Left renal cortex interstitium (tissue), 4 donors: ENCODE measurements around the gene ZNF397. TPM values are rescaled to one million over a fixed set of nuclear protein-coding genes. Genes with fewer than 3 reads are reported as not detected.
"Not testable (repeated sequence)": the region's sequence is repeated elsewhere in the genome, so short reads cannot be mapped to it uniquely, and the experiment has no call there.

Source experiments
- DNase-seq, 4 donors: peaks; one replicate each; pipeline ENCODE4 v3.0.0-alpha.2; 2013; ENCODE audit warnings: low read depth in 4 of 4, low spot score in 2 of 4, missing footprints in 1 of 4
- polyA plus RNA-seq, 4 donors: library from polyadenylated mRNA; unstranded; fragments of 120-200 nt; gene quantifications; one replicate each; pipeline ENCODE4 v1.2.1, GENCODE V29; 2013; ENCODE audit not compliant: insufficient read length in 4 of 4

ZNF397 gene
- polyA plus RNA-seq = 10 to 100 TPM; 40.3 to 90.2 (median 61.0) TPM

DNA sequence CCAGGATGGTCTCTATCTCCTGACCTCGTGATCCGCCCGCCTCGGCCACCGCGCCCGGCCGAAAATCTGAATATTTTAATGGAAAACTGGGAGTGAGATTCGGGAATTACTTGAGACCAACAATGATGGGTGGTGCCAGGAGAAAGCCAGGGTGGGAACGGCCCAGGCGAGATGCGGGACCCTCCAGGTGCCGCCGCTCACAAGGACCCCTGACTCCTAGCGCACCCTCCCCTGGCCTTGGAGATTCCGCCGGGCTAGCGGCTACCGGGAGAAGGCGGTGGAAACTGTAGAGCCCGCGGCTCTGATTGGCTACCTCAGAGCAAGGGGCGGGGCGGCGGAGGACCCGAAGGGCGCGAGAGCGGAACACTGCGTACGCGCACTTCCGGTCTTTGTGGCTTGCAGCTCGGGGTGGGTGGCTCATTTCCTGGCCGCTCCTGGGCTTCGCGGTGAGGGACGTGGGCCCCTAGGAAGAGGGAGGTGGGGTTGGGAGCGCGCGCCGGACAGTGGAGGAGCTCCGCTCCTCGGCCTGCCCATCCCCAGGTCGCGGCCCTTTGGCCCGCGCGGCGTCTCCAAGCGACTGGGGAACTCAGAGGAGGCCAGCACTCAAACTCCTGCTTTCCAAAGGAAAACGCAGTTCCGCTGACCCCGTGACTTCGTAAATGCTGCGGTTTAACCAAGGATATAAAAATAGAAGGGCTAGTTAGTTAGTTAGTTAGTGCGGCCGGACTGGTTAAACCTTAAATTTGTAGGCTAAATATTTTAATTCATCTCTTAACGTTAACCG, at the start of gene ZNF397:
ZNF397 (plus strand) TSS at position 371 of the 784 bp plus-strand sequence. CDS start 1,437 bp downstream, outside the sequence.
- peak; percentile 78 to 94 (median 92) for DNase-seq

DNA sequence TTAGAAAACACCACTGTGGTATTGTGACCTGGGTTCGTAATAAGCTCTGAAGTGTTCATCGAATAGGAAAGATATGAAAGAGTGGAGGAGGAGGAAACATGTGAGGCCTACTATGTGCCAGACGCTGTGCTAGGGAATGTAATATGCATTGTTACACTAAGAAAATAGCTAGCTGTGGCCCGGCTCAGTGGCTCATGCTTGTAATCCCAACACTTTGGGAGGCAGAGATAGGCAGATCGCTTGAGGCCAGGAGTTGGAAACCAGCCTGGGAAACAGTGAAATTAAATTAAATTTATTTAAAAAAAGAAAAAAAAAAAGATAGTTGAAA, 49.2 kb upstream of the ZNF397 start:
- no peak for DNase-seq

DNA sequence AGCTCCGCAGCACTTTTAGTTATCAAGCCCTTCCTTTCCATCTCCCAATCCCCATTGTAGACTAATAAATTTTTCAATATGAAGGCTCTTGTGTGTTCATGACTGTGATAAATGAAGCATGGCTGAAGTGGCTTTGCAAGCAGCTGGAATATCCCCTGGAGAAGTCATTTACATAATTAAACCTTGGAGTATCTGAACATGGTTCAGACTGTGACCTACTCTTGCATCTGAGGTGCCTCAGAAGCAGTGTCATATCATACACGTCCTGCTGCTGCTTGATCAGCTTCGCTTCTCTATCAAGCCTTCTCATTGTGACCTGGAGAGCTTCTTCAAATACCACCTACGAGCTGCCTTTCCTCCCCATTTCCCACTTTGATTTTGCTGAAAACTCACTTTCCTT, 48.4 kb upstream of the ZNF397 start:
- no peak for DNase-seq

DNA sequence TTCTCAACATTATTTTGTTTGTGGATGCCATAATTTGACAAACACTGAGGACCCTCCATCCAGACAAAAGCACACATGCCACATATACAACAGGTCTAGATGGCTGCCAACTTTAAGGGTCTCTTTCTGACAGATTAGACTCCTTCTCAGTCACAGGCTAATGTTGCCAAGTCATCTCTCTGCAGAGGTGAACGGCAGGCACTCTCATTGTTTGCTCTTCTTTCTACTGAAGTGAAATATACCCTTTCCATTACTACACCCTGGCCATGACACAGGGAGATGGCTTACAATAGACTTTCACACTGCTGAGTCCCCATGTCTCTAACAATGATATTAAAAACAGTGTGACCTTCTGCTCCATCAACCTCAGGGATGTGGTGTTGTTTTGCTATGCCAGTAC, 47.5 kb upstream of the ZNF397 start:
- DNase-seq = no peak

DNA sequence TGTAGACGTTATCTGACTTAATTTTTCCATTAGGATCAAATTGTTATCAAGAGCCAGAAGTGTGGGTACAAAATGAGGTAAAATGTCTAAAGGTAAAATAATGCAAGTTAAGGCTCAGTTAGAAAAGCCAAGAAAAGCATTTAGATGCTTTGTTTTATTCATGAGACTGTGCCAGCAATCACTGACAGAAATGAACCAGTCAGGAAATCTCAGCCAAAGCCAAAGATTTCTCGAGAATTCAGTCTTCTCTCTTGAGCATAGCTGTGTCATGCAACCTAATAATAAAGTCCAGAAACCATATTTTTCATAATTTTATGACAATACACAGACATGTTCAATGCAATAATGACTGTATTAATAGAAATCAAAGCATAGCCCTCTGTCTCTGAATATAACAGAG, 43.5 kb upstream of the ZNF397 start:
- no peak for DNase-seq

DNA sequence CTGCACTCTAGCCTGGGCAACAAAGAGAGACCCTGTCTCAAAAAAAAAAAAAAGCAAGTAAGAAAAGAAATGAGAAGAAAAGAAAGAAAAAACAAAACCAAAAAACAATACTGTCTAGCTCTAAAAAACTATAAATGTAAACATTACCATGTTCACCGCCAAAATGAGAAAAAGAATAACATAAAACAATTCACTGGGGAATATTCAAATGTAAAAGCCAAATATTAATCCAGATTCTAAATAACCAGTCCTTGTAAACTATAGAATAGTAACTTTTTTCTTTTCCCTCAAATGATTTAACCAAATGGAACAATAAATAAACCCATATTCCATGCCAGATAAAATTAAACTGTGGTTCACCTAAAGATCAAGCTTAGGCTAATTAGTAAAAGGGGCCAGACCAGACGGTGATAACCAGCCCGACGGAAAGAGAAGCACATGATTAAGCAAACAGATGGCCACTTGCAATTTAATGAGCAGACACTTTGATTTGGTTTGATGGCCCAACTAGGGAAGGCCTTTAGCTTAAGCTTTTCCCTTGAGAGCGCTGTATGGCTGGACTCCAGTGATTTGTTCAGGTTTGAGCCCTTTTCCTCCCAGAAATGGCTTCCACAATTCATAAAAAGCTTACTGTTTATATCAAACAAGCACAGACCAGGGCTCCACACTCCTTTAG, 39.4 kb upstream of the ZNF397 start:
- DNase-seq = no peak

DNA sequence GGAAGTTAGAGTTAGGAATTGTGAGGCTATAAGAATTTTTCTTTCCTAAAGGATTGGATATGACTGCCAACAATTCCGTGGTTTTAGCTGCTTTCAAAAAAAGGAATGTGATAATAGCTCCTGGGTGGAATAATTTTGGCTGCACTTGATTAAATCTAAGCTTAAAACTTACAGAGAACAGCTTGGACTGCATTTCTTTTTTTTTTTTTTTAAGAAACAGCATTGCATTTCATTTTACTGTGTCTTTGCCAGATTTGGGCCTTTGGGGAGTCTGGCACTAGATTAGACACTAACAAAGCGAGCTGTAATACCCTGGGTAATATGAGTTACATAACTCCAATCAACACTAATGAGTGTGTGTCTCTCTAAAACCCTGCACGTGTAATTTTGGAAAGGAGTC, 37.8 kb upstream of the ZNF397 start:
- no peak for DNase-seq

DNA sequence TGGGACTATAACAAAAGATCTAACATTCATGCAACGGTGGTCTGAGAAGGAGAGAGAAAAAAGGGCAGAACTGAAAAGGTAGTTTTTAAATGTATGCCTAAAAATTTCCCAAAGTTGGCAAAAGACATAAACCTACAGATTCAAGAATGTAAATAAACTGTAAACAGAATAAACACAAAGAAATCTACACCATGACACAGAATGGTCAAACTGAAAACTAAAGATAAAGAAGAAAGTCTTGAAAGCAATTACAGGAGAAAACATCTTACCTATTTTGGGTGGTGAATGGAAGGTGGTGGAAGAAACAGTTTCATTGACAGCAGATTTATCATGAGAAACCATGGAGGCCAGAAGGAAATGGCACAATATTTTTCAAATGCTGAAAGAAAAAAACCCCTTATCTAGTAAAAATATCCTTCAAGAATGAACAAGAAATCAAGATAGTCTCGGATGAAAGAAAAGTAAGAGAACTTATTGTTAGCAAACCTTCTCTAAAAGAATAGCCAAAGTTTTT, 35.6 kb upstream of the ZNF397 start:
- DNase-seq = no peak

DNA sequence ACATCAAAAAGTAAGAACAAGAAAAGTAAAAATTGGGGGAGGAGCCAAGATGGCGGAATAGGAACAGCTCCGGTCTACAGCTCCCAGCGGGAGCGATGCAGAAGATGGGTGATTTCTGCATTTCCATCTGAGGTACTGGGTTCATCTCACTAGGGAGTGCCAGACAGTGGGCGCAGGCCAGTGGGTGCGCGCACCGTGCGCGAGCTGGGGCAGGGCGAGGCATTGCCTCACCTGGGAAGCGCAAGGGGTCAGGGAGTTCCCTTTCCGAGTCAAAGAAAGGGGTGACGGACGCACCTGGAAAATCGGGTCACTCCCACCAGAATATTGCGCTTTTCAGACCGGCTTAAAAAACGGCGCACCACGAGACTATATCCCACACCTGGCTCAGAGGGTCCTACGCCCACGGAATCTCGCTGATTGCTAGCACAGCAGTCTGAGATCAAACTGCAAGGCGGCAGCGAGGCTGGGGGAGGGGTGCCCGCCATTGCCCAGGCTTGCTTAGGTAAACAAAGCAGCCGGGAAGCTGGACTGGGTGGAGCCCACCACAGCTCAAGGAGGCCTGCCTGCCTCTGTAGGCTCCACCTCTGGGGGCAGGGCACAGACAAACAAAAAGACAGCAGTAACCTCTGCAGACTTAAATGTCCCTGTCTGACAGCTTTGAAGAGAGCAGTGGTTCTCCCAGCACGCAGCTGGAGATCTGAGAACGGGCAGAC, 34.9 kb upstream of the ZNF397 start:
- DNase-seq = not testable (repeated sequence)

DNA sequence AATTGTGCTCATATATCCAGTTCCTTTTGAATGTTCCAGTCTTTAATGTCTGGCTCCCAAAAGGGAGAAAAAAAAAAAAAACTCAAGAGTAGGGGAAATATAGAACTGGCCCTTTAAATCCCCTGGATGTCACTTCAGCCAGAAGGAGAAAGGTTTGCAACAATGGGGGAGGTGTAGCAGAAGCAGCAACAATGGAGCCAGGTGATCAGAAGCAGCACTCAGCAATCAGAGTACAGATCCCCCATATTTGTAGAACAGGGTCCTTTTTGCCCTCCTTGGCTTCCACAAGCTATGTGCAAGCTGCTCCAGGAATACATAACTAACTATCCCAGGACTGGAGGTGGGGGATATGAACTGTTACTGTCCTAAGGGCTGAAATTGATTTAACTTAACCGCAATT, 25.8 kb upstream of the ZNF397 start:
- no peak for DNase-seq

DNA sequence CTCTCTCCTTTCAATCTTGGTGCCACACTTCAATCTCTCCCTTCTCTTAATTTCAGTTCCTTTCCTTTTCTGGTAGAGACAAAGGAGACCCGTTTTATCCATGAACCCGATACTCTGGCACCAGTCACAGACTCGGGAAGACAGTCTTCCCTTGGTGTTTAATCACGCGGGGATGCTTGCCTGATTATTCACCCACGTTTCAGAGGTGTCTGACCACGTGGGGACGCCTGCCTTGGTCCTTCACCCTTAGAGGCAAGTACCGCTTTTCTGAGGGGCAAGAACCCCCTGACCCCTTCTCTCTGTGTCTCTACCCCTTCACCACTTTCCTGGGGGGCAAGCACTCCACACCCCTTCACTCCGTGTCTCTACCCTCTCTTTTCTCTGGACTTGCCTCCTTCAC, 24.2 kb upstream of the ZNF397 start:
- DNase-seq = not testable (repeated sequence)

DNA sequence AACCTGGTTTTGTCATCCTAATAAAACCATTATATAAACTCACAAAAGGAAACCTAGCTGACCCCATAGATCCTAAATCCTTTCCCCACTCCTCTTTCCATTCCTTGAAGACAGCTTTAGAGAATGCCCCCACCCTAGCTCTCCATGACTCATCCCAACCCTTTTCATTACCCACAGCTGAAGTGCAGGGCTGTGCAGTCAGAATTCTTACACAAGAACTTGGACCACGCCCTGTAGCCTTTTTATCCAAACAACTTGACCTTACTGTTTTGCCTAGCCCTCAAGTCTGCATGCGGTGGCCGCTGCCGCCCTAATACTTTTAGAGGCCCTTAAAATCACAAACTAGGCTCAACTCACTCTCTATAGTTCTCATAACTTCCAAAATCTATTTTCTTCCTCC, 21.5 kb upstream of the ZNF397 start:
- DNase-seq = not testable (repeated sequence)

DNA sequence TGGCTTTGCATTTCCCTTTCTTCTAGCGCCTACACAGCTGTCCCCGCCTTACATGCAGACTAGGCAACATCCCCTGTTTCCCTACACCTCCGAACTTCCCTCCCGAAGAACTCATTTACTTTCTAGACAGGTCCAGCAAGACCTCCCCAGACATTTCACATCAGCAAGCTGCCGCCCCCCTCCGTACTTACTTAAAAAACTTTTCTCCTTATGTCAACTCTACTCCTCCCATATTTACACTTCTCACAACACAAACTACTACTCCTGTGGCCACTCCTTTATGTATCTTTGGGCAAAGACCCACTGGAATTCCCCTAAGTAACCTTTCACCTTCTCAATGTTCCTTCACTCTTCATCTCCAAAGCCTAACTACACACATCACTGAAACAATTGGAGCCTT, 20.4 kb upstream of the ZNF397 start:
- no peak for DNase-seq

DNA sequence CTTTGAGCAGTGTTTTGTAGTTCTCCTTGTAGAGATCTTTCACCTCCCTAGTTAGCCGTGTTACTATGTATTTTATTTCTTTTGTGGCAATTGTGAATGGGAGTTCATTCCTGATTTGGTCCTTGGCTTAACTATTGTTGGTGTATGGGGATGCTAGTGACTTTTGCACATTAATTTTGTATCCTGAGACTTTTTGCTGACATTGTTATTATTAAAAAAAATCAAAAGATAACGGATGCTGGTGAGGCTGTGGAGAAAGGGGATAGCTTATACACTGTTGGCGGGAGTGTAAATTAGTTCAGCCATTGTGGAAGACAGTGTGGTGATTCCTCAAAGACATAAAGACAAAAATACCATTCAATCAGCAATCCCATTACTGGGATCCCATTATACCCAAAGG, 17.0 kb upstream of the ZNF397 start:
- DNase-seq = no peak

DNA sequence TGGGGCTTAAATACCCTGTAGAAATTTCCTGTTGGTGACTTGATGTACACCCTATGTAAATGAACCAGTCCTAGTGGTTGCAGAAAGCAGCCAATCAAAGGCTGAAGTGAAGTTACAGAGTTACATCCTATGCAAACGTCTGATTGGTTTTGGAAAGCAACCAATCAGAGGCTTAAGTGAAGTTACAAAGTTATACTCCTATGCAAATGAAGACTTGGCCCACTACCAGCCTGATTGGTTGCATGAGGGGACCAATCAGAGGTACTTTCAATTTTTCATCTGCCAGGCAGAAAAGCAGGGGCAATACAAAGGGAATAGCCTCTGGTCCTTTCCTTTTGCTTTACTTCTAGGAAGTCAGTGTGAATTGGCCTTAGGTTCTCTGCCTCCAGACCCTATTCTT, 13.6 kb upstream of the ZNF397 start:
- DNase-seq = no peak

DNA sequence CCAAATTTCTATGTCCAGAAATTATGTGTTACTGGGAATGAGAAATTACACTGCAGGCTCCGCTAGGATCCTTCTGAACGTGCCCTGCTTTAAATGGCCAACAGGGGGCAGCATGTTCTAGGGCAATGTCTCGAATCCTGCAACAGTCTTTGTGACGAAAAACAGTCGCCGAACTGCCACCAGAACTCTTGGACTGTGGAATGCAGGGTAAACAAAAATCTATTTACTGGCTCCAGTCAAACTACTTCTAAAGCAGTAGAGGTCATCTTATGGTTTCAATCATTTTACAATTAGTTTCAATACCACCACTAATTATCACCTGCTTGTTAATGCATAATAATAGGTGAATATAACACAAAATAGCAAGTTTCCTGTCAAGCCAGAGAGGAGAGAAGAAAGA, 9.8 kb upstream of the ZNF397 start:
- peak; percentile 34 to 78 (median 53) for DNase-seq

DNA sequence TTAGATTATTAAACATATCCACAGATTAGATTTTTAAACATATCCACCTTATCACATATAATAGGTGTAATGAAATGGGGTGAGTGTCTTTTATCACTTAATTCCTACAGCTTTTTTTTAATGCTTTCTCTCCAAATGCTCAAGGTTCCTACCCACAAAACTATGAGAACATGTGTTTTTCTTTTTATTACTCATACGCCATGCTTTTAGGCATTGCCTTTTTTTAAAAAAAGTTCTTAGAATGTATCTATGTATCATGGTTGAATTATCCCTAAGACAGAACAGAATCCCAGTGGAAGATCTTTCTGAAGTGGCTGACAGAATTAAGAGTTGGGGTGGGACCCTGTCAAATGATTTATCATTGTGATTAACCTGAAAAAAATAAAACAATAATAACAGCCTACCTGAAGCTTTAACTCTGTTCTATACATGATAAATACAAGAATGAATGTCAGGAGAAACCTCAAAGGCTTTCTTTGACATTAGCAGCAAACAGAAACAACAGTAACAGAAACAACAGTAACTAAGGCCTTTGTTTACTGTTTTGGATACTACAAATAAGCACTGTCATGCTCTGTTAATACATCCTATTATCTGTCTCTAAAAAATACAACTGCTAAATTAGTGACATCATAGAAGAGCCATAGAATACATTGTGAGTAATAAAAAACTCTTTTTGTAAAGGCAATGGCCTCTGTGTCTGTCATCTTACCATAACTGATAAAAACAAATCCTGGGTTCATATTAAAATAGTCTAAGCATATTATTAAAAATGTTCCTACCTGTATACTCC, 4.1 kb upstream of the ZNF397 start:
- no peak for DNase-seq

DNA sequence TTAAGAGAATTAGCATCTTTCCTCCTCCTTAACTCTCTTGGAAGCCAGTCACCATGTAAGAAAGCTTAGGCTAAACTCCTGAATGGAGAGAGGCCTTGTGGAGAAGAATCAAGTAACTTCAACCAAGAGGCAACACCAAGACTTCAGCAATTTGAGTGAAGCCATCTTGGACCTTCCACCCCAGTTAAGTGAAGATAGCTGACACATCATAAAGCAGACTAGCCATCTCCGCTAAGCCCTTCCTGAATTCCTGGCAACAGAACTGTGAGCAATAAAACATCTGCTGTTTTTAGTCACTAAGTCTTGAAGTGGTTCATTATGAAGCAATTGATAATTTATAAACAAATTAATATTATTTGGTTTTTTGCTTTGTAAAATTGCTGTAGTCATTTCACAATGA, 1.5 kb upstream of the ZNF397 start:
- no peak for DNase-seq

DNA sequence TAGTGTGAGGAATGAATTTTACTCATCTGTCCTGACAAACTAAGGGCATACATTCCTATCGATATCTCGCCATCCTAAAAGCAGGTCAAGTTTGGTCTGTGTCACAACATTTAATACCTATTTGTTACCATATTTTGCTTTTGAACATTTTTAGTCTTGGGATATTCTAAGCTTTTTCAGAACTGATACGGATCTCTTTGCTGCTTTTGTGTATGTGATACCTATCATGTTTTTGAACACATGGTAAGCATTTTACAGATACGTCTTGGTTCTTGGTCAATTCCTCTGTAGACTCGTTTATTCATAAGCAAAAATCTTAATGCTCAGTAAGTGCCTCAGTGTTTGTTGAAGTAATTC, 592 bp downstream of the ZNF397 start:
- DNase-seq = peak in 2 of 4 donors; percentile 24 to 59

DNA sequence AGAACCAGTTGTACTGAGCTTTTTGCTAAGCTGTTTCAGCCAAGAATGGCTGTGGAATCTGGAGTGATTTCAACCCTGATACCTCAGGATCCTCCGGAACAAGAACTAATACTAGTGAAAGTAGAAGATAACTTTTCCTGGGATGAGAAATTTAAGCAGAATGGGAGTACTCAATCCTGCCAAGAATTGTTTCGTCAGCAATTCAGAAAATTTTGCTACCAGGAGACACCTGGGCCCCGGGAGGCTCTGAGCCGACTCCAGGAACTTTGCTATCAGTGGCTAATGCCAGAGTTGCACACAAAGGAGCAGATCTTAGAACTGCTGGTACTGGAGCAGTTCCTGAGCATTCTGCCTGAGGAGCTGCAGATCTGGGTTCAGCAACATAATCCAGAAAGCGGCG, 1.6 kb downstream of the ZNF397 start:
- no peak for DNase-seq

DNA sequence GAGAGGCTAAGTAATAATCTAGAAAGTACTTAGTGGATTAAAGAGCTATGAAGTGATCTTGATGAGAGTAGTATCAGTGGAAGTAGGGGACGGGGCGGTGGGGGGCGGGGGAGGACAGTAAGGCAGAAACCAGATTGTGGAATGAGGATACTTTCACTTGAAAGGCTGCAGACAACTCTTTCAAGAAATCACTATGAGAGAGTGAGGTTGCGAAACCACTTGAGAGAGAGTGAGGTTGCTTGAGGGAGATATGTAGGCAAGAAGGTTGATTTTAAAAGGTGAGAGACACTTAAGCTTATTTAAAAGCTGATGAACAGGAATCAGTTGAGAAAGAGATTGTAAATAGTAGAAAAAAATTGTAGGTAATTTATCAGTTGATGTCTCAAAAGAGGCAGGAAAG, 3.8 kb downstream of the ZNF397 start:
- no peak for DNase-seq
